OCI-LY7 (cell line): ENCODE data around the gene AUTS2. TPM values are rescaled to one million over a fixed set of nuclear protein-coding genes. Genes with fewer than 3 reads are reported as not detected.

ENCODE experiments used
- BruUV-seq: library from RNA; stranded (reverse); fragments of 400-500 nt; replicated peaks from 2 replicates; lab custom pipeline; 2021; lab: Mats Ljungman, UMichigan
- CTCF ChIA-PET: fragments of 300-600 bp; sonication (Branson Sonifier 250); formaldehyde crosslinking; loops from one replicate; lab custom pipeline; 2022; ENCODE audit warnings: antibody characterized with exemption; ENCODE audit not compliant: unreplicated experiment; lab: Charles Lee
- POLR2A ChIA-PET: fragments of 300-600 bp; sonication (Branson Sonifier 250); formaldehyde crosslinking; loops from one replicate; lab custom pipeline; 2022; ENCODE audit warnings: antibody characterized with exemption; lab: Charles Lee
- DNase-seq: peaks from one replicate; pipeline ENCODE4 v3.0.0-alpha.2; 2015; ENCODE audit warnings: low spot score
- H2AFZ ChIP-seq: fragments of 200-600 bp; sonication (generic), shearing (Covaris generic); 2 replicates; pipeline ENCODE4 v1.6.1; 2014; ENCODE audit warnings: mild to moderate bottlenecking, antibody characterized with exemption, low read length, moderate library complexity
- H3K27ac ChIP-seq: fragments of 200-600 bp; sonication (generic); 2 replicates; pipeline ENCODE4 v1.5.1; 2014; ENCODE audit warnings: mixed run types, low read depth, mild to moderate bottlenecking, moderate library complexity, low read length, inconsistent platforms; ENCODE audit not compliant: poor library complexity, severe bottlenecking
- H3K36me3 ChIP-seq: fragments of 200-600 bp; sonication (generic); 2 replicates; pipeline ENCODE4 v1.6.1; 2014; ENCODE audit warnings: mild to moderate bottlenecking, antibody characterized with exemption, low read length, moderate library complexity, mixed read lengths; ENCODE audit not compliant: insufficient read depth
- H3K4me1 ChIP-seq: fragments of 200-600 bp; sonication (generic); 2 replicates; pipeline ENCODE4 v1.5.1; 2014; ENCODE audit warnings: mild to moderate bottlenecking, low read length; ENCODE audit not compliant: insufficient read depth, poor library complexity, severe bottlenecking
- H3K4me2 ChIP-seq: fragments of 200-600 bp; sonication (generic); 2 replicates; pipeline ENCODE4 v1.6.1; 2014; ENCODE audit warnings: mild to moderate bottlenecking, low read length
- H3K4me3 ChIP-seq: fragments of 200-600 bp; sonication (generic); 2 replicates; pipeline ENCODE4 v1.5.1; 2014; ENCODE audit warnings: mild to moderate bottlenecking, low read depth, low read length; ENCODE audit not compliant: poor library complexity, severe bottlenecking
- H3K79me2 ChIP-seq: fragments of 200-600 bp; sonication (generic); 2 replicates; pipeline ENCODE4 v1.6.1; 2016; ENCODE audit warnings: low read depth, mild to moderate bottlenecking, low read length, moderate library complexity, mixed read lengths; ENCODE audit not compliant: insufficient read depth
- H3K9me2 ChIP-seq: fragments of 200-600 bp; sonication (generic); 2 replicates; pipeline ENCODE4 v1.6.1; 2016; ENCODE audit warnings: mild to moderate bottlenecking, low read length, mixed read lengths; ENCODE audit not compliant: insufficient read depth
- H3K9me3 ChIP-seq: fragments of 200-600 bp; sonication (generic); 2 replicates; pipeline ENCODE4 v1.6.1; 2014; ENCODE audit warnings: mild to moderate bottlenecking, mixed run types, low read length, mixed read lengths
- H4K20me1 ChIP-seq: fragments of 200-600 bp; sonication (generic); 2 replicates; pipeline ENCODE4 v1.6.1; 2014; ENCODE audit warnings: mild to moderate bottlenecking, antibody characterized with exemption, low read length, moderate library complexity, mixed read lengths; ENCODE audit not compliant: insufficient read depth
- CTCF ChIP-seq: fragments of 200-600 bp; sonication (generic); conservative IDR thresholded peaks from 2 replicates; pipeline ENCODE4 v1.5.1; 2014; ENCODE audit warnings: mild to moderate bottlenecking, antibody characterized with exemption, low read length, moderate library complexity, mixed read lengths
- EZH2phosphoT487 ChIP-seq: fragments of 200-600 bp; sonication (generic); IDR thresholded peaks from 2 replicates; pipeline ENCODE4 v1.6.1; 2018; ENCODE audit warnings: low read depth, borderline replicate concordance, mild to moderate bottlenecking, mixed run types, antibody characterized with exemption, low read length, moderate library complexity, mixed read lengths
- intact Hi-C: fragments of 100-400 bp; cut with micrococcal nuclease; formaldehyde crosslinking; loops from one replicate; pipeline ENCODE4 v1.10.0; 2022; ENCODE audit not compliant: unreplicated experiment
- total RNA-seq, 2 experiments: library from RNA; depleted of rRNA in 1 of 2; stranded (reverse); fragments of >200 nt in 1 of 2; shearing (Covaris generic) in 1 of 2; gene quantifications; 2 replicates each; pipeline ENCODE4 v1.2.3, GENCODE V29; 2014 to 2022

AUTS2 gene
- total RNA-seq, 2 experiments from 2014 or later = 37.9 to 78.5 TPM

- DNase-seq = peak; percentile 35
- no TSS peak for BruUV-seq
- CTCF ChIA-PET = interaction anchor here (1.1 kb wide), 3 partner anchors 8 to 59 kb away, joined by 3 to 4 read pairs (median 3); no protein-coding TSS in a partner anchor
- peak overlapping the region; percentile 72 for H3K4me2 ChIP-seq
- no peaks in the 10 kb centered on the region for H3K36me3 ChIP-seq
- H3K9me3 ChIP-seq = no peaks in the 10 kb centered on the region
- TF ChIP-seq EZH2phosphoT487 (no peak), CTCF (no peak)
- H4K20me1 ChIP-seq = peaks cover 39% of the 10 kb centered on the region
- POLR2A ChIA-PET = interaction anchor here (0.6 to 5.8 kb wide), 18 partner anchors 8 to 277 kb away, joined by 3 to 32 read pairs (median 5); no protein-coding TSS in a partner anchor
- intact Hi-C loops = loop anchor here (2.0 kb wide), 1 partner anchor 43 kb away; no protein-coding TSS in a partner anchor
- H3K27ac ChIP-seq = peak overlapping the region; percentile 20
- no peak overlapping the region for H2AFZ ChIP-seq
- peaks cover 66% of the 10 kb centered on the region; the same call in 1 of the 2 replicates for H3K79me2 ChIP-seq
- peaks cover 48% of the 10 kb centered on the region for H3K4me1 ChIP-seq
- H3K9me2 ChIP-seq = no peaks in the 10 kb centered on the region
- H3K4me3 ChIP-seq = no peak overlapping the region
Observed at GRCh38 chr7:69739931-69740431, 141.7 kb downstream of the AUTS2 start.

- H4K20me1 ChIP-seq = peaks cover 27% of the 10 kb centered on the region
- no peaks in the 10 kb centered on the region for H3K9me3 ChIP-seq
- H3K36me3 ChIP-seq = no peaks in the 10 kb centered on the region
- H3K4me3 ChIP-seq = no peak overlapping the region
- no TSS peak for BruUV-seq
- H3K79me2 ChIP-seq = peaks cover 73% of the 10 kb centered on the region; the same call in 1 of the 2 replicates
- intact Hi-C loops = no loop called here
- H2AFZ ChIP-seq = no peak overlapping the region
- CTCF ChIA-PET = no interaction called here
- H3K9me2 ChIP-seq = no peaks in the 10 kb centered on the region
- POLR2A ChIA-PET = interaction anchor here (1.0 to 5.8 kb wide), 4 partner anchors 12 to 40 kb away, joined by 3 to 32 read pairs (median 4); no protein-coding TSS in a partner anchor
- H3K4me2 ChIP-seq = no peak overlapping the region
- peaks cover 47% of the 10 kb centered on the region for H3K4me1 ChIP-seq
- no peak for DNase-seq
- no peak overlapping the region for H3K27ac ChIP-seq
- no peak for TF ChIP-seq EZH2phosphoT487
Observed at GRCh38 chr7:69742237-69742636, 144.0 kb downstream of the AUTS2 start.

DNA sequence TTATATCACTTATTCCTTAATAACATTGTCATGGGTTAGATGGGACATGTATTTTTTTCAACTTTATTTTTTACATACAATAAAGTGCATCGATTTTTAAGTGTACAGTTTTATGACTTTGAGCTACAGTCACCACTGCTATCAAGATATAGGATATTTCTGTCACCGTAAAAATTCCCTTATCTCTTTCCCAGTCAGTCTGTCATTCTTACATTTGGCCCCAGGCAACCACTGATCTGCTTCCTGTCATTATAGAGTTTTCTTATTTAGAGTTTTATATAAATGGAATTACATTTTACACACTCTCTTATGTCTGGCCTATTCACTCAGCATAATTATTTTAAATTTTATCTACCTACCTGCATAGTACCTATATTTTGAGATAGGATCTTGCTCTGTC, 145.2 kb downstream of the AUTS2 start:
- Histone ChIP-seq H3K36me3 (no peaks in the 10 kb centered on the region), H3K4me3 (no peak overlapping the region), H3K4me1 (peaks cover 47% of the 10 kb centered on the region), H3K9me2 (no peaks in the 10 kb centered on the region), H4K20me1 (peaks cover 21% of the 10 kb centered on the region), H3K79me2 (peaks cover 74% of the 10 kb centered on the region), H3K27ac (no peak overlapping the region), H3K4me2 (no peak overlapping the region), H3K9me3 (no peaks in the 10 kb centered on the region), H2AFZ (no peak overlapping the region)
- no peak for TF ChIP-seq CTCF
- no peak for TF ChIP-seq EZH2phosphoT487
- ChIA-PET CTCF (no interaction called here), POLR2A (interaction anchor here (0.9 to 5.8 kb wide), 9 partner anchors 10 to 81 kb away, joined by 3 to 32 read pairs (median 3); no protein-coding TSS in a partner anchor)
- no peak for DNase-seq
- BruUV-seq = no TSS peak
- intact Hi-C loops = no loop called here
